Adipose tissue (tissue), 3 donors: Measurements from ENCODE around the gene WWP2. TPM values are rescaled to one million over a fixed set of nuclear protein-coding genes. Genes with fewer than 3 reads are reported as not detected.
"Not testable (repeated sequence)": the region's sequence is repeated elsewhere in the genome, so short reads cannot be mapped to it uniquely, and the experiment has no call there.

Experiments used
- H3K27ac ChIP-seq: one replicate; pipeline ENCODE4 v1.5.1; 2013; ENCODE audit warnings: low read depth, low read length
- WGBS, 3 donors: extraction: QIAGEN DNeasy Blood & Tissue Kit; methylation state at CpG; one replicate each; pipeline ENCODE4 v1.1.7; 2013; 5-methylcytosine and 5-hydroxymethylcytosine counted together
- polyA plus RNA-seq, 3 donors: library from polyadenylated mRNA; stranded (reverse); fragments of 200-250 nt; gene quantifications; one replicate each; pipeline ENCODE4 v1.2.3, GENCODE V29; 2013
- donor health status: healthy with polysubstance abuse.
- donor health status: Bipolar disorder and iron deficiency.
- donor health status: healthy.

Gene WWP2
- polyA plus RNA-seq, 3 donors, result 18.9 to 25.1 (median 19.6) TPM

GRCh38 chr16:69969657-69970056 is 207.5 kb downstream of the WWP2 start:
- WGBS, 3 donors, result 69 to 78% (median 77%) methylated on average over 1 to 3 of the region's 4 CpGs
- H3K27ac ChIP-seq, result not testable (repeated sequence)

- 90 to 93% methylated on average over 3 to 4 of the region's 7 CpGs; no CpG with 5 or more reads in 1 of the 3 donors for WGBS, 3 donors
- not testable (repeated sequence) for H3K27ac ChIP-seq
These were observed 210.0 kb downstream of the WWP2 start for GRCh38 chr16:69972120-69972519.

- whole genome bisulfite sequencing, 3 donors, result 80 to 88% (median 88%) methylated on average over 2 to 7 of the region's 8 CpGs
- not testable (repeated sequence) for H3K27ac ChIP-seq
These were observed 210.8 kb downstream of the WWP2 start for GRCh38 chr16:69972935-69973334.

DNA sequence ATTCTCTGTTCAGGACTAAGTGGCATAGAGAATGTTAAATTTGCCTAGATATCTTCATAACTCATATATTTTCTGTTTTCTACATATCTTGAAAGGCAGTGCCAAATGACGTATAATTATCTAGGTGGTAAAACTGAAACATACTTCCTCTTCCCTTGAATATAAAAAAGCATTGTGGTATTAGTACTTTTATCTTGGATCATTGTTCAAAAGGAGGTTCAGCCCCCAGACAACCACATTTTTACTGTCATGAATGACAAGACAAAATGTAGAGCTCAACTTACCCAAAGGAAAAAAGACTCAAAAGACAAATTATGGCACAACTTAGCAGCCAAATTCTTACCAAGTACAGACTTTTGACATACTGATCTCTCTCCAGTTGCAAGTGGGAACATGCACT is 223.1 kb downstream of the WWP2 start:
- whole genome bisulfite sequencing, 3 donors, result 69 to 96% (median 80%) methylated on average over 1 of the region's 1 CpG
- not testable (repeated sequence) for H3K27ac ChIP-seq

Other genes with a start within 250 kb of the WWP2 start
- 1 to 10 TPM; 1.8 to 5.8 (median 4.9) TPM for gene NFAT5, start 196.4 kb upstream of the WWP2 start, polyA plus RNA-seq
- 10 to 100 TPM in 2 of 3 donors, 1 to 10 TPM in 1; 7.0 to 91.6 (median 69.2) TPM for gene NQO1, start 35.8 kb upstream of the WWP2 start, polyA plus RNA-seq
- gene NOB1, start 7.4 kb upstream of the WWP2 start, polyA plus RNA-seq, result 100 to 1,000 TPM in 1 of 3 donors, 10 to 100 TPM in 2; 38.5 to 116 (median 59.3) TPM
- 1 to 10 TPM in 1 of 3 donors, under 1 TPM in 2; 0.67 to 1.1 (median 0.89) TPM for gene CLEC18A, start 189.0 kb downstream of the WWP2 start, polyA plus RNA-seq